T-helper 2 cell treated with Interferon-gamma antibody and Interleukin-4, amounts not matched to agents 100 ng/mL and 5 ng/mL, for 36 hours (primary cell): ENCODE data around the gene LZTR1. TPM values are rescaled to one million over a fixed set of nuclear protein-coding genes. Genes with fewer than 3 reads are reported as not detected.
"Not testable (repeated sequence)": the region's sequence is repeated elsewhere in the genome, so short reads cannot be mapped to it uniquely, and the experiment has no call there.

Source experiments
- intact Hi-C: fragments of 100-400 bp; cut with micrococcal nuclease; formaldehyde crosslinking; loops from one replicate; pipeline ENCODE4 v1.15.1; 2023
- total RNA-seq: library from RNA; stranded (reverse); gene quantifications from 2 replicates; pipeline ENCODE4 v1.2.3, GENCODE V29; 2022

LZTR1 gene
- 67.1 and 68.4 TPM in 2 replicates for total RNA-seq

GRCh38 chr22:20981787-20982562 lies at the start of gene LZTR1:
TSS of gene LZTR1 (plus strand) at chr22:20982297. CDS start at chr22:20982372, 75 bp downstream.
- intact Hi-C loops: loop anchor here (1.0 kb wide), 2 partner anchors 19 to 123 kb away; partner anchors contain the start of gene SNAP29

GRCh38 chr22:20933910-20934309 lies 48.2 kb upstream of the LZTR1 start:
- intact Hi-C loops: no loop called here

GRCh38 chr22:20935049-20935448 lies 47.0 kb upstream of the LZTR1 start:
- intact Hi-C loops: not testable (repeated sequence)

GRCh38 chr22:20935780-20936539 lies 46.1 kb upstream of the LZTR1 start:
- intact Hi-C loops: not testable (repeated sequence)

GRCh38 chr22:20937031-20937793 lies 44.9 kb upstream of the LZTR1 start:
- intact Hi-C loops: no loop called here

- intact Hi-C loops: no loop called here
Measured at GRCh38 chr22:20937794-20938671, 44.1 kb upstream of the LZTR1 start.

- intact Hi-C loops: not testable (repeated sequence)
Measured at GRCh38 chr22:20939457-20940185, 42.5 kb upstream of the LZTR1 start.

GRCh38 chr22:20940186-20940651 lies 41.9 kb upstream of the LZTR1 start:
- intact Hi-C loops: no loop called here

- intact Hi-C loops: no loop called here
Measured at GRCh38 chr22:20940904-20941385, 41.2 kb upstream of the LZTR1 start.

GRCh38 chr22:20942203-20942902 lies 39.7 kb upstream of the LZTR1 start:
- intact Hi-C loops: not testable (repeated sequence)

- intact Hi-C loops: no loop called here
Measured at GRCh38 chr22:20943104-20943933, 38.8 kb upstream of the LZTR1 start.

- intact Hi-C loops: no loop called here
Measured at GRCh38 chr22:20944042-20944441, 38.1 kb upstream of the LZTR1 start.

GRCh38 chr22:20945578-20945934 lies 36.5 kb upstream of the LZTR1 start:
- intact Hi-C loops: no loop called here

- intact Hi-C loops: no loop called here
Measured at GRCh38 chr22:20946080-20946986, 35.8 kb upstream of the LZTR1 start.

- intact Hi-C loops: no loop called here
Measured at GRCh38 chr22:20946991-20947390, 35.1 kb upstream of the LZTR1 start.

- intact Hi-C loops: no loop called here
Measured at GRCh38 chr22:20948450-20948849, 33.6 kb upstream of the LZTR1 start.

- intact Hi-C loops: no loop called here
Measured at GRCh38 chr22:20948989-20949388, 33.1 kb upstream of the LZTR1 start.
